NT2/D1 (cell line): ENCODE data around the gene GRID2.
"Not testable (repeated sequence)": the region's sequence is repeated elsewhere in the genome, so short reads cannot be mapped to it uniquely, and the experiment has no call there.

Source experiments
- SUZ12 ChIP-seq: IDR thresholded peaks from 2 replicates; pipeline ENCODE4 v1.6.1; 2011; ENCODE audit not compliant: insufficient read length, insufficient read depth; ENCODE audit errors: extremely low read depth
- YY1 ChIP-seq: IDR thresholded peaks from 2 replicates; pipeline ENCODE4 v1.6.1; 2011; ENCODE audit not compliant: insufficient read length, insufficient read depth

DNA sequence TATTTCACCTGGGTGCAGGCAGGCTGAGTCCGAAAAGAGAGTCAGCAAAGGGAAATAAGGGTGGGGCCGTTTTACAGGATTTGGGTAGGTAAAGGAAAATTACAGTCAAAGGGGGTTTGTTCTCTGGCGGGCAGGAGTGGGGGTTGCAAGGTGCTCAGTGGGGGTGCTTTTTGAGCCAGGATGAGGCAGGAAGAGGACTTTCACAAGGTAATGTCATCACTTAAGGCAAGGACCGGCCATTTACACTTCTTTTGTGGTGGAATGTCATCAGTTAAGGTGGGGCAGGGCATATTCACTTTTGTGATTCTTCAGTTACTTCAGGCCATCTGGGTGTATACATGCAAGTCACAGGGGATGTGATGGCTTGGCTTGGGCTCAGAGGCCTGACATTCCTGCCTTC lies 32.2 kb upstream of the GRID2 start:
- not testable (repeated sequence) for TF ChIP-seq SUZ12, YY1
